Endometrial microvascular endothelial cells (primary cell): ENCODE data around the gene ZNF470. TPM values are rescaled to one million over a fixed set of nuclear protein-coding genes. Genes with fewer than 3 reads are reported as not detected.

Experiments used
- in situ Hi-C: cut with HindIII; loops from 2 replicates; pipeline ENCODE4 v1.10.0; 2017; ENCODE audit warnings: low sequenced_read_pairs, low pct_unique_long_range_greater_than_20kb; ENCODE audit errors: inconsistent ontology term
- total RNA-seq: library from RNA; depleted of rRNA; stranded (reverse); fragments of >200 nt; gene quantifications from one replicate; pipeline ENCODE4 v1.2.3, GENCODE V29; 2015; ENCODE audit errors: inconsistent ontology term

The ZNF470 gene
- total RNA-seq: 1.4 TPM

DNA sequence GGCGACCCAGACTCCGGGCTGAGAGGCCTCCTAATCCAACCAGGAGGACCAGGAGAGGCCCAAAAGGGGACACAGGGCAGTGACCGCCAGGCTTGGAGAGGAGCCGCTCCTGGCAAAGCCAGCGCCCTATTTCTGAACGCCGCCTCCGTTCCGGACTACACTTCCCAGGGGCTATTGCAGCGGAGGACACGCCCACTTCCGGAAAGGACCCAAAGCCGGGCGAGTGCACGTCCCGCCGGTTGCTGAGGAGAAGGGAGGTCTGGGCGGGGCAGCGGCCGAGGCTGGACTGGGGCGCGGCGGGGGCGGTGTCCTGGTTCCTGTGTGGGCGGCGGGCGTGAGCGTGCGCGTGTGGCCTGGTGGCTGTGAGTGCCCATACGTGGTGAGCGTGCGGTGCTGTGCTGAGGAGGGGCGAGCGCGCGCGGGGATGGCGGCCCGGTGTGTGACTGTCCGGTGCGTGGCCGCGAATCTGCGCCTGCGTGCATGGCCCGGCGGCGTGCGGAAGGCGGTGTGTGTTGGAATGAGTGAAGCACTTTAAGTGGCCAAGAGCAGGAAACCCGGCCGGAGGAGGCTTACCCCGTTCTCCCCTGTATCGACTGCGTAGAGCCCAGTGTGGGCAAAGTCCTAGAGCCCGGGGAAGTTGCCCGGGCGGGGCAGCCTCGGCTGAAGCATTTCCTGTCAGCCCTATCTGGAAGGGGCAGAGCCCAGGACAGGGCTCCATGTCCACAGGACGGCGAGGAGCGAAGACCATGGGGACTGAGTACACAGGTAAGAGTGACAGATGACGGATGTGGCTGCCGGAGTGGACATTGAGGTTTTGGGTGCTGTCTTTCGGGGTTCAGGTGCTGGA lies at the start of gene ZNF470:
TSS of gene ZNF470 (plus strand) at position 195 of the 847 bp plus-strand sequence. CDS start 2,844 bp downstream, outside the sequence.
- in situ Hi-C loops: no loop called here

DNA sequence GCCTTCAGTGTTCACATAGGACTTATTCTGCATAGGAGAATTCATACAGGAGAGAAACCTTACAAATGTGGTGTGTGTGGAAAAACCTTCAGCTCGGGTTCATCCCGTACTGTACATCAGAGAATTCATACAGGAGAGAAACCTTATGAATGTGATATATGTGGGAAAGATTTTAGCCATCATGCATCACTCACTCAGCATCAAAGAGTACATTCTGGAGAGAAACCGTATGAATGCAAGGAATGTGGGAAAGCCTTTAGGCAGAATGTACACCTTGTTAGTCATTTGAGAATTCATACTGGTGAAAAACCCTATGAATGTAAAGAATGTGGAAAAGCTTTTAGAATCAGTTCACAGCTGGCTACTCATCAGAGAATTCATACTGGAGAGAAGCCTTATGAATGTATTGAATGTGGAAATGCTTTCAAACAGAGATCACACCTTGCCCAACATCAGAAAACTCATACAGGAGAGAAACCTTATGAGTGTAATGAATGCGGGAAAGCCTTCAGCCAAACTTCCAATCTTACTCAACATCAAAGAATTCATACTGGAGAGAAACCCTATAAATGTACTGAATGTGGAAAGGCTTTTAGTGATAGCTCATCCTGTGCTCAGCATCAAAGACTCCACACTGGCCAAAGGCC lies 41.9 kb upstream of the ZNF470 start:
- in situ Hi-C loops: no loop called here

GRCh38 chr19:56537442-56537841 lies 29.8 kb upstream of the ZNF470 start:
- in situ Hi-C loops: no loop called here

- in situ Hi-C loops: no loop called here
Observed at GRCh38 chr19:56538254-56538760, 29.0 kb upstream of the ZNF470 start.

DNA sequence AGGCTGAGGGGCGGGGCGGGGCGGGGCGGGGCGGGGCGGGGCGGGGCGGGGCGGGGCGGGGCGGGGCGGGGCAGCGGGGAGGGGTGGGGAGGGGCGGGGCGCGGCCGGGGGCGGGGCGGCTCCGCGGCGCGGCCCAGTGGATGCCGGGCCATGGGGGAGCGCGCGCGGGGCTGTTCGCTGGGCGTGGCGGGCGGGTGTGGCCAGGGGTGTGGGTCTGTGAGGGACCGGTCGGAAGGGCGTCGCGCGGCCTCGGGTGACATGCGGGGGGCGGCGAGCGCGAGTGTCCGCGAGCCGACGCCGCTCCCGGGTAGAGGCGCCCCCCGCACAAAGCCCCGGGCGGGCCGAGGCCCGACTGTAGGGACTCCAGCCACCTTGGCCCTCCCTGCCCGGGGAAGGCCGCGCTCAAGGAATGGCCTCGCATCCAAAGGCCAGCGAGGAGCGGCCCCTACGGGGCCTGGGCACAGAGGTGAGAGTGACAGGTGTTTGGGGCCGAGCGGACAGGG lies 28.5 kb upstream of the ZNF470 start, which contains the start of gene ZFP28:
TSS of gene ZFP28 (plus strand) at position 188 of the 503 bp plus-strand sequence. CDS start at position 259, 71 bp downstream.
- in situ Hi-C loops: no loop called here

DNA sequence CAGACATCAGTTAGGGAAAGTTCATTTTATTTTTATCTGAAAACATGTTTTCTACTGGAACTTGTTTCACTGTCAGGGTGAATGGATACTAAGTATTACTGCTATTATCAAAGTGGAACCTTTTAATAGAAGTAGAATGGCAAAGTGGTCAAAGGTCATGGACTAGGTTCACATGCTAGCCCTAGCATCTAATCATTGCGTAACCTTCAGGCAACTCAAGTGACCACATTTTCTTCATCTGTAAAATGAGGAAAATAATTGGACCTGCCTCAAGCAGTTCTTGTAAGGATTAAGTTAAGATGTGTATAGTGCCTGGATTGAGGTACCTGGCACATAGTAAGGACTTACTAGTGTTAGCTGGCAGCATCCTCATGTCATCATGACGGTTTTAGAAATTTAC lies 23.5 kb upstream of the ZNF470 start:
- in situ Hi-C loops: no loop called here

- in situ Hi-C loops: no loop called here
Observed at GRCh38 chr19:56547535-56547934, 19.7 kb upstream of the ZNF470 start.

DNA sequence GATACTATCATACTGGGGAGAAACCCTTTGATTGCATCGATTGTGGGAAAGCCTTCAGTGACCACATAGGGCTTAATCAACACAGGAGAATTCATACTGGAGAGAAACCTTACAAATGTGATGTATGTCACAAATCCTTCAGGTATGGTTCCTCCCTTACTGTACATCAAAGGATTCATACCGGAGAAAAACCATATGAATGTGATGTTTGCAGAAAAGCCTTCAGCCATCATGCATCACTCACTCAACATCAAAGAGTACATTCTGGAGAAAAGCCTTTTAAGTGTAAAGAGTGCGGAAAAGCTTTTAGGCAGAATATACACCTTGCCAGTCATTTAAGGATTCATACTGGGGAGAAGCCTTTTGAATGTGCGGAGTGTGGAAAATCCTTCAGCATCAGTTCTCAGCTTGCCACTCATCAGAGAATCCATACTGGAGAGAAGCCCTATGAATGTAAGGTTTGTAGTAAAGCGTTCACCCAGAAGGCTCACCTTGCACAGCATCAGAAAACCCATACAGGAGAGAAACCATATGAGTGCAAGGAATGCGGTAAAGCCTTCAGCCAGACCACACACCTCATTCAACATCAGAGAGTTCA lies 12.9 kb upstream of the ZNF470 start:
- in situ Hi-C loops: no loop called here

- in situ Hi-C loops: no loop called here
Observed at GRCh38 chr19:56562766-56563165, 4.5 kb upstream of the ZNF470 start.

GRCh38 chr19:56566904-56567273 lies 379 bp upstream of the ZNF470 start:
- in situ Hi-C loops: no loop called here

DNA sequence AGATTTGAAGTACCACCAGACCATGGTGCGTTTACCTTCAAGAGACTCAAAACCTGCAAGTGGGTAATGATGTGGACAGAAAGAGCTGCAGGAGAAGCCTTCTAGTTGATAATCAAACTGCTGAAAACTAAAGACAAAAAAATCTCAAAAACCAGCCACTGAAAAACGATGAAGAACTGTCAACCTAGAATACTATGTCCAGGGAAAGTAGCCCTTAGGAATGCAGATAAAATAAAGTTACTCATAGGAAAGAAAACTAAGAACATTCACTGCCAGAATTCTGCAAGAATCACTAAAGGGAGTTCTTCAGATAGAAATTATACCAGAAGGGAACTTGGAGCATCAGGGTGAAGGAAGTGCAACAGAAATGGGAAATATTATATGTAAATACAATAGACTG lies 5.3 kb downstream of the ZNF470 start:
- in situ Hi-C loops: no loop called here

GRCh38 chr19:56573914-56574313 lies 6.6 kb downstream of the ZNF470 start:
- in situ Hi-C loops: no loop called here

- in situ Hi-C loops: no loop called here
Observed at GRCh38 chr19:56577719-56578602, 10.7 kb downstream of the ZNF470 start.

GRCh38 chr19:56594446-56594782 lies 27.1 kb downstream of the ZNF470 start:
- in situ Hi-C loops: no loop called here

DNA sequence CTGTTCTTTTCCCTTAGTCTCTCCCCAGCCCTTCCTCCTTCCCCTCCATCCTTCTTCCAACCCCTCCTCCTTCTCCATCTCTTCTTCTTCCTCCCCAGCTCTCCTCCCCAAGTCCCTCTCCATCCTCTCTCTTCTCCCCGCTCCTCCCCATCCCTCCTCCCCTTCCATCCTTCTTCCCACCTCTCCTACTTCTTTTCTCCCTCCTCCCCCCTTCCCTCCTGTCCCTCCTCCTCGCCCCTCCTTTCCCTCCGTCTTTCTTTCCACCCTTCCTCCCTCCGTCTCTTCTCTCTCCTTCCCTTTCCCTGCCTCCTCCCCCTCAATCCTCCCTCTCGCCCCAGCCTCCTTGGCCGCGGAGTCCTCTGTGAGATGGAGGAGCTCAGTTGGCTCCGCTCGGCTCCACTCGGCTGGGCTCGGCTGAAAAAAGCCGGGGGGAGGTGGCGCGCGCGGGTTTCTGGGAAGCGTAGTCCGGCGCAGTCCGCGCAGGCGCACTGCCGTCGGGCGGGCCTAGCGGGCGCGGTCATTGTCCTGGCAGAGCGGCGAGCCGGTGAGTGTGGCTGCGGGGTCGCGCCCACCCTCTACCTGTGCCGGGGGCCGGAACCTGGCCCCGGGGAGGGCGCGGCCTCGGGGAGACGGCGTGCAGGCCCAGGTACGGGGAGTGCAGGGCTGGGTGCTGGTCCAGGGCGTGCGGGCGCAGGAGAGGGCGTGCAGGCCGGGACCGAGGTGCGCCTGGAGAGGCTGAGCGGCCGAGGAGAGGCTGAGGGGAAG lies 27.7 kb downstream of the ZNF470 start, which contains the start of gene ZNF71:
TSS of gene ZNF71 (plus strand) at position 520 of the 765 bp plus-strand sequence. CDS start 6,257 bp downstream, outside the sequence.
- in situ Hi-C loops: no loop called here

DNA sequence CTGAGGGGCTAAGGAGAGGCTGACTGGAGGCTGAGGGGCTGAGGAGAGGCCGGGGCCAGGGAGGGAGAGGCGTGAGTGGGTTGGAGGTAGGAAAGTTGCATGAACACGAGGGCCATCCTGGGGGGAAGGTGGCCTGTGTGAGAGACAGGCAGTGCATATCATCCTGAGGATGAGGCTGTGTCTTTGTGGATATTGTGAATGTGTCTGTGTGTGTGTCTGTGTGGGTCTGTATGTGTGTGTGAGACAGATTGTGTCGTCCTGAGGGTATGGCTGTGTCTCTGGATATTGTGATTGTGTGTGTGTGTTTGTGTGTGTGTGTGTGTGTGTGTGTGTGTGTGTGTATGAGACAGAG lies 28.3 kb downstream of the ZNF470 start:
- in situ Hi-C loops: no loop called here

DNA sequence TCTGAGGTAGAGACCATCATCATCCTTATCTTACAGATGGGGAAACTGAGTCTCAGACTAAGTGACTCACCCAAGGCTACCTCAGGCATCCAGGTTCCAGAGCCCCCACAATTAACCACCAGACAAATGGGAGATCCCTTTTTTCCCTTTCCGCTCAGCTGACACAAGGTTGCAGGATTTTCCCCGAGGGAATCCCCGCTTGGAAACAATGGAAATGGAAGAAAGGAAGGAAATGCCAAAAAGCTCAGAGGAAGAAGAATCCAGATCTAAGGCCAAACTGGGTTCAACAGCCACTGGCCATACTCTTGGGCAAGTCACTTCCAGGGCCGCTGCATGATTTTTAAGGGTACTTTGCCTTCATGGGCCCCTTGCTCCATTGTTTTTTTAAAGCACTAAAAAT lies 29.4 kb downstream of the ZNF470 start:
- in situ Hi-C loops: no loop called here

GRCh38 chr19:56597696-56598095 lies 30.4 kb downstream of the ZNF470 start:
- in situ Hi-C loops: no loop called here
